SK-N-SH (cell line): Measurements from ENCODE around the gene MAML3.

Experiments
- EP300 ChIP-seq, 2 experiments: IDR thresholded peaks; 2 replicates each; pipeline versions ENCODE4 v1.4.0 to v1.6.1; 2012; ENCODE audit warnings: borderline replicate concordance in 1 of 2, low read depth in 1 of 2, low read length in 1 of 2
- EZH2phosphoT487 ChIP-seq: fragments of 200-600 bp; sonication (generic); IDR thresholded peaks from 2 replicates; pipeline ENCODE4 v1.6.1; 2017; ENCODE audit warnings: low read depth, mixed run types, mild to moderate bottlenecking, antibody characterized with exemption, moderate library complexity, borderline replicate concordance
- NRF1 ChIP-seq: IDR thresholded peaks from 2 replicates; pipeline ENCODE4 v1.6.1; 2012; ENCODE audit warnings: low read depth, mild to moderate bottlenecking, low read length
- POLR2AphosphoS5 ChIP-seq: IDR thresholded peaks from 2 replicates; pipeline ENCODE4 v1.6.1; 2012; ENCODE audit warnings: low read depth, low read length
- RFX5 ChIP-seq: IDR thresholded peaks from 2 replicates; pipeline ENCODE4 v1.6.1; 2012; ENCODE audit warnings: mild to moderate bottlenecking, improper control_type of control experiment, low read length
- SMC3 ChIP-seq: IDR thresholded peaks from 2 replicates; pipeline ENCODE4 v1.6.1; 2012; ENCODE audit warnings: low read depth, low read length, improper control_type of control experiment
- TF ChIP-seq, protein P1 (sequence below): fragments of 200-600 bp; sonication (generic); IDR thresholded peaks from 2 replicates; pipeline ENCODE4 v1.6.1; 2017; ENCODE audit warnings: antibody characterized with exemption, mild to moderate bottlenecking, moderate library complexity
- TF ChIP-seq, protein P2 (sequence below): IDR thresholded peaks from 2 replicates; pipeline ENCODE4 v1.4.0; 2012; ENCODE audit warnings: low read depth
- TF ChIP-seq, protein P3 (sequence below): IDR thresholded peaks from 2 replicates; pipeline ENCODE4; 2012
- TF ChIP-seq, protein P4 (sequence below): IDR thresholded peaks from 2 replicates; pipeline ENCODE4 v1.4.0; 2012; ENCODE audit warnings: low read depth, borderline replicate concordance

DNA sequence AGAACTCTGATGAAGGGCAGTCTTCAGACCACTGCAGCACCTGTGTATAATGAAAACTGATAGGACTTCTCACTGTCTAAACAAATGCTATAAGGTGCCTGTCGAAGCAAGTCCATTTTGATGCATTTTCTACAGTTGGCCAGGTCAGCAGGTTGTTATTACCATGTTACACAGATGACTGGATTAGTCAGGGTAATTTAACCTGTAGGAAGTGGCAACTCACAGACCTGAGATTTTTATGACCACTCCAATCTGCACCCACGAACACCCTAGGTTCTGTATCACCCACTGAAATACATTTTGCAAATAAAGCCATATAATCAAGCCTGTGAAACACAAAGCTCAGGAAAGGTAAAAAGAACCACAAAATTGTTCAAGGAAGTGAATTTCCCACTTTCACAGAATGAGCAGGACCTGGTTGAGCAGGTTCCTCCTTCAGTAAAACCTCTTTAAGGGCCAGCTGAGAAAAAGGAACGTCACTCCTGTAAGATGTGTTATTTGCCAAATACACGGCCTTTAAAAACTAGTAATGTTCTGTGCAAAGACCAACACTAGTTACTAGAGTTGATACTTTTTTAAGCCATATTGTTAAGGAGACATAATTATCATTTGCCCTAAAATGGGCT, 12.7 kb downstream of the MAML3 start:
- TF ChIP-seq, protein P1, sequence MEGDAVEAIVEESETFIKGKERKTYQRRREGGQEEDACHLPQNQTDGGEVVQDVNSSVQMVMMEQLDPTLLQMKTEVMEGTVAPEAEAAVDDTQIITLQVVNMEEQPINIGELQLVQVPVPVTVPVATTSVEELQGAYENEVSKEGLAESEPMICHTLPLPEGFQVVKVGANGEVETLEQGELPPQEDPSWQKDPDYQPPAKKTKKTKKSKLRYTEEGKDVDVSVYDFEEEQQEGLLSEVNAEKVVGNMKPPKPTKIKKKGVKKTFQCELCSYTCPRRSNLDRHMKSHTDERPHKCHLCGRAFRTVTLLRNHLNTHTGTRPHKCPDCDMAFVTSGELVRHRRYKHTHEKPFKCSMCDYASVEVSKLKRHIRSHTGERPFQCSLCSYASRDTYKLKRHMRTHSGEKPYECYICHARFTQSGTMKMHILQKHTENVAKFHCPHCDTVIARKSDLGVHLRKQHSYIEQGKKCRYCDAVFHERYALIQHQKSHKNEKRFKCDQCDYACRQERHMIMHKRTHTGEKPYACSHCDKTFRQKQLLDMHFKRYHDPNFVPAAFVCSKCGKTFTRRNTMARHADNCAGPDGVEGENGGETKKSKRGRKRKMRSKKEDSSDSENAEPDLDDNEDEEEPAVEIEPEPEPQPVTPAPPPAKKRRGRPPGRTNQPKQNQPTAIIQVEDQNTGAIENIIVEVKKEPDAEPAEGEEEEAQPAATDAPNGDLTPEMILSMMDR, result no peak
- no peak for TF ChIP-seq EP300 (IDR thresholded peaks at IDR 0.05; ENCODE audit: borderline replicate concordance in 1 of 2, low read depth in 1 of 2, low read length in 1 of 2)
- no peak for TF ChIP-seq POLR2AphosphoS5
- TF ChIP-seq, protein P2, sequence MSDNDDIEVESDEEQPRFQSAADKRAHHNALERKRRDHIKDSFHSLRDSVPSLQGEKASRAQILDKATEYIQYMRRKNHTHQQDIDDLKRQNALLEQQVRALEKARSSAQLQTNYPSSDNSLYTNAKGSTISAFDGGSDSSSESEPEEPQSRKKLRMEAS, result no peak
- TF ChIP-seq, protein P3, sequence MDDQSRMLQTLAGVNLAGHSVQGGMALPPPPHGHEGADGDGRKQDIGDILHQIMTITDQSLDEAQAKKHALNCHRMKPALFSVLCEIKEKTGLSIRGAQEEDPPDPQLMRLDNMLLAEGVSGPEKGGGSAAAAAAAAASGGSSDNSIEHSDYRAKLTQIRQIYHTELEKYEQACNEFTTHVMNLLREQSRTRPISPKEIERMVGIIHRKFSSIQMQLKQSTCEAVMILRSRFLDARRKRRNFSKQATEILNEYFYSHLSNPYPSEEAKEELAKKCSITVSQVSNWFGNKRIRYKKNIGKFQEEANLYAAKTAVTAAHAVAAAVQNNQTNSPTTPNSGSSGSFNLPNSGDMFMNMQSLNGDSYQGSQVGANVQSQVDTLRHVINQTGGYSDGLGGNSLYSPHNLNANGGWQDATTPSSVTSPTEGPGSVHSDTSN, result no peak
- TF ChIP-seq NRF1, result no peak
- TF ChIP-seq SMC3, result no peak
- no peak for TF ChIP-seq RFX5
- TF ChIP-seq, protein P4, sequence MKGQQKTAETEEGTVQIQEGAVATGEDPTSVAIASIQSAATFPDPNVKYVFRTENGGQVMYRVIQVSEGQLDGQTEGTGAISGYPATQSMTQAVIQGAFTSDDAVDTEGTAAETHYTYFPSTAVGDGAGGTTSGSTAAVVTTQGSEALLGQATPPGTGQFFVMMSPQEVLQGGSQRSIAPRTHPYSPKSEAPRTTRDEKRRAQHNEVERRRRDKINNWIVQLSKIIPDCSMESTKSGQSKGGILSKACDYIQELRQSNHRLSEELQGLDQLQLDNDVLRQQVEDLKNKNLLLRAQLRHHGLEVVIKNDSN, result no peak
- no peak for TF ChIP-seq EZH2phosphoT487
